Fibroblast of lung (primary cell): ENCODE data around the gene EPHA10. TPM values are rescaled to one million over a fixed set of nuclear protein-coding genes. Genes with fewer than 3 reads are reported as not detected.

Source experiments
- DNase-seq, 2 donors: peaks; one replicate each; pipeline versions ENCODE4 v3.0.0 to v3.0.0-alpha.2; 2010; ENCODE audit warnings: low read depth in 2 of 2
- H2AFZ ChIP-seq: 2 replicates; pipeline ENCODE4 v1.5.1; 2012; ENCODE audit warnings: low read length, control low read depth, inconsistent platforms
- H3K27ac ChIP-seq: 2 replicates; pipeline ENCODE4 v1.5.1; 2011; ENCODE audit warnings: low read length, control low read depth; ENCODE audit not compliant: insufficient read depth
- H3K27me3 ChIP-seq: 2 replicates; pipeline ENCODE4 v1.5.1; 2011; ENCODE audit warnings: mild to moderate bottlenecking, low read length; ENCODE audit not compliant: control insufficient read depth, insufficient read depth
- H3K36me3 ChIP-seq: 2 replicates; pipeline ENCODE4 v1.5.1; 2011; ENCODE audit warnings: low read length; ENCODE audit not compliant: control insufficient read depth, insufficient read depth
- H3K4me1 ChIP-seq: 2 replicates; pipeline ENCODE4 v1.5.1; 2011; ENCODE audit warnings: low read length; ENCODE audit not compliant: control insufficient read depth, insufficient read depth; ENCODE audit errors: extremely low read depth
- H3K4me2 ChIP-seq: 2 replicates; pipeline ENCODE4 v1.5.1; 2011; ENCODE audit warnings: low read length, control low read depth; ENCODE audit not compliant: insufficient read depth; ENCODE audit errors: extremely low read depth
- H3K4me3 ChIP-seq, 4 experiments: fragments of 200-600 bp in 1 of 4; sonication (generic) in 1 of 4; replicated peaks in 1 of 4; 2 replicates each; pipeline ENCODE4 v1.5.1; 2011 to 2016; ENCODE audit warnings: low read length in 4 of 4, low read depth in 3 of 4, mild to moderate bottlenecking in 3 of 4, control low read depth in 2 of 4, inconsistent platforms in 1 of 4, mixed read lengths in 1 of 4; ENCODE audit not compliant: insufficient read depth in 1 of 4; ENCODE audit errors: control extremely low read depth in 1 of 4
- H3K79me2 ChIP-seq: 2 replicates; pipeline ENCODE4 v1.5.1; 2012; ENCODE audit warnings: mild to moderate bottlenecking, low read length, inconsistent platforms; ENCODE audit not compliant: control insufficient read depth, insufficient read depth
- H3K9ac ChIP-seq: 2 replicates; pipeline ENCODE4 v1.5.1; 2011; ENCODE audit warnings: mild to moderate bottlenecking, low read length, control low read depth; ENCODE audit not compliant: insufficient read depth
- H3K9me3 ChIP-seq: 2 replicates; pipeline ENCODE4 v1.5.1; 2012; ENCODE audit warnings: low read depth, low read length; ENCODE audit not compliant: control insufficient read depth, insufficient read depth
- H4K20me1 ChIP-seq: 2 replicates; pipeline ENCODE4 v1.5.1; 2011; ENCODE audit warnings: low read length; ENCODE audit not compliant: control insufficient read depth, insufficient read depth; ENCODE audit errors: extremely low read depth
- CTCF ChIP-seq, 2 donors: IDR thresholded peaks in 1 of 2; conservative IDR thresholded peaks in 1 of 2; 1 replicate in 1 of 2; 2 replicates in 1 of 2; pipeline ENCODE4 v1.5.1; 2011 to 2012; ENCODE audit warnings: low read length in 2 of 2, control low read depth in 1 of 2, inconsistent platforms in 1 of 2, low read depth in 1 of 2, mild to moderate bottlenecking in 1 of 2
- EZH2 ChIP-seq: IDR thresholded peaks from 2 replicates; pipeline ENCODE4 v1.5.1; 2012; ENCODE audit warnings: low read length, control low read depth, mild to moderate bottlenecking; ENCODE audit errors: missing control alignments
- polyA plus RNA-seq, 2 donors: library from polyadenylated mRNA; depleted of rRNA in 1 of 2; stranded (reverse) in 1 of 2; unstranded in 1 of 2; fragments of >200 nt; gene quantifications; 2 replicates each; pipeline ENCODE4 v1.2.1, GENCODE V29; 2011 to 2012; ENCODE audit warnings: missing spikeins in 1 of 2
- total RNA-seq: library from RNA; depleted of rRNA; stranded (reverse); fragments of >200 nt; gene quantifications from 2 replicates; pipeline ENCODE4 v1.2.1, GENCODE V29; 2014

EPHA10 gene
- total and polyA plus RNA-seq, 2 donors (not counting 1 experiment from before 2014, with no cell fraction given), result under 0.01 TPM; not detected in 1

DNA sequence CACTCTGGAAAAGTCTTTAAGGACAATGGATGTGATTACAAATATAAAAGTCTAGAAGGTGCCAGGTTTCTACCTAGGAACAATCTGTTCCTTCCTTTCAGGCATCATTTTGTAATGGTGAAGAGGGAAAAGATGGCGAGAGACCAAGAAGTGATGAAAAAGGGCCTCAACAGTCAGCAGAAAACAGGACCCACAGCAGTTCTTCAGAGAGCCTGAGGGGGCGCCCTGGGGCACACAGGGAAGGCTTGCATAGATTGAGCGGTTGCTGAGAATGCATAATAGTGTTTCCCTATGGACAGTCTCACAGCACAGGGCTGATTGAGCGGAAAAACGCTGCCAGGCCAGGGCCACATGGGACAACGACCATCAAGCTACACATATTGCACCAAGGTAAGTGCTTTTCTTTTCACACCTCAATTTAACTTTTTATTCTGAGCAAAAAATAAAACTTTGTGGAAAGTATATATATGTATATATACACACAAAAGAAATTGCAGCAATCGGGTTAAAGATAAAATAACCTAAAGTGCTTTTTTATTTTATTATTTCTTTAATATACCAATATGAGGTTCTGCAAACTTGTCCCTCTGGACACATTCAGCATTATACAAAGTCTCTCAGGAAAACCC, 46.2 kb upstream of the EPHA10 start:
- Histone ChIP-seq H3K4me3 (no peak overlapping the region), H3K9ac (no peak overlapping the region), H3K9me3 (no peaks in the 10 kb centered on the region), H4K20me1 (no peaks in the 10 kb centered on the region), H3K27ac (no peak overlapping the region), H3K36me3 (peaks cover 16% of the 10 kb centered on the region), H3K4me2 (no peak overlapping the region), H3K79me2 (peaks cover 23% of the 10 kb centered on the region), H3K27me3 (no peaks in the 10 kb centered on the region), H3K4me1 (peaks cover 14% of the 10 kb centered on the region), H2AFZ (no peak overlapping the region)
- TF ChIP-seq CTCF (conservative IDR thresholded peaks at IDR 0.05 in 1 of 2, IDR thresholded peaks at IDR 0.05 in 1 of 2; ENCODE audit: low read depth in 1 of 2, low read length in 2 of 2), result peak; percentile 81 to 96
- TF ChIP-seq EZH2, result no peak
- peak; percentile 65 to 85 for DNase-seq

DNA sequence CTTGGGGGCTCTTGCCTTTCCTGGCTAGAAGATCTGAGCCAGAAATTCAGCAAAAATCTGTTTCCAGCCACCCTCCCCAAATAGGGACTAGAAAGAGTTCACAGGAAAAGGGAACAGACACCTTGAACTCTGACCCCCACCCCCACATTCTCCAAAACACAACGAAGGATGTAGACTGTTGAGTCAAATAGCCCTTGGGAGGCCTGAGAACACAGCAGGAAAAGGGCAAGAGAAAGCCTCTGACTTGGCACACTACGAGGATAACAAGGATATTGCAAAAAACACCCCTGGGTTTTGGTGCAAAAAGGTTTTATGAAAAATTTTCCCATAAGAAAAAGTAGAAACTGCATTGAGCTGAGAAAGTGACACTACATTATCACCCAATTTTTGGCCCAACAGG, 45.0 kb upstream of the EPHA10 start:
- Histone ChIP-seq H3K9me3 (no peaks in the 10 kb centered on the region), H3K36me3 (peaks cover 11% of the 10 kb centered on the region), H3K27me3 (no peaks in the 10 kb centered on the region), H3K9ac (no peak overlapping the region), H3K4me3 (no peak overlapping the region), H4K20me1 (no peaks in the 10 kb centered on the region), H3K79me2 (peaks cover 26% of the 10 kb centered on the region), H2AFZ (no peak overlapping the region), H3K4me1 (peaks cover 14% of the 10 kb centered on the region), H3K27ac (no peak overlapping the region), H3K4me2 (no peak overlapping the region)
- no peak for TF ChIP-seq EZH2
- no peak for TF ChIP-seq CTCF (conservative IDR thresholded peaks at IDR 0.05 in 1 of 2, IDR thresholded peaks at IDR 0.05 in 1 of 2; ENCODE audit: low read depth in 1 of 2, low read length in 2 of 2)
- DNase-seq, result no peak

GRCh38 chr1:37808369-37809319, 43.7 kb upstream of the EPHA10 start:
- H3K4me3 ChIP-seq, result peak overlapping the region; percentile 81 to 95 (median 84)
- peak overlapping the region; percentile 97 for H3K4me2 ChIP-seq
- H3K27me3 ChIP-seq, result no peaks in the 10 kb centered on the region
- H3K4me1 ChIP-seq, result peaks cover 14% of the 10 kb centered on the region
- TF ChIP-seq CTCF (conservative IDR thresholded peaks at IDR 0.05 in 1 of 2, IDR thresholded peaks at IDR 0.05 in 1 of 2; ENCODE audit: low read depth in 1 of 2, low read length in 2 of 2), result peak in 1 of 2 donors; percentile 2
- TF ChIP-seq EZH2, result no peak
- H3K36me3 ChIP-seq, result peaks cover 15% of the 10 kb centered on the region
- peak overlapping the region; percentile 81 for H3K27ac ChIP-seq
- DNase-seq, result peak; percentile 77 to 79
- peak overlapping the region; percentile 76 for H3K9ac ChIP-seq
- no peaks in the 10 kb centered on the region for H3K9me3 ChIP-seq
- peak overlapping the region; percentile 24 for H2AFZ ChIP-seq
- H3K79me2 ChIP-seq, result peaks cover 22% of the 10 kb centered on the region
- H4K20me1 ChIP-seq, result no peaks in the 10 kb centered on the region
